Measurements from ENCODE around the gene VPS37C. TPM values are rescaled to one million over a fixed set of nuclear protein-coding genes. Genes with fewer than 3 reads are reported as not detected.

Gene VPS37C
- total RNA-seq, 4 donors from 2014 or later = 26.4 to 36.3 (median 35.7) TPM

GRCh38 chr11:61116426-61117167 is 44.6 kb downstream of the VPS37C start:
- DNase-seq (ENCODE audit: low spot score in 2 of 2) = no peak
- no peak overlapping the region for H3K27ac ChIP-seq
- TF ChIP-seq CTCF (IDR thresholded peaks at IDR 0.05) (no peak), POLR2A (IDR thresholded peaks at IDR 0.05) (no peak), POLR2AphosphoS5 (IDR thresholded peaks at IDR 0.05) (no peak), EP300 (IDR thresholded peaks at IDR 0.05) (no peak)
- peaks cover 14% of the 10 kb centered on the region for H3K4me1 ChIP-seq
- no peaks in the 10 kb centered on the region for H3K36me3 ChIP-seq
- H3K9me3 ChIP-seq = no peaks in the 10 kb centered on the region
- H3K27me3 ChIP-seq = no peaks in the 10 kb centered on the region
- 80% methylated on average over 7 of the region's 7 CpGs for WGBS
- H3K4me3 ChIP-seq = no peak overlapping the region

GRCh38 chr11:61115498-61116224 is 45.6 kb downstream of the VPS37C start:
- no peaks in the 10 kb centered on the region for H3K27me3 ChIP-seq
- no peak overlapping the region for H3K27ac ChIP-seq
- TF ChIP-seq EP300 (IDR thresholded peaks at IDR 0.05) = no peak
- no peak for TF ChIP-seq POLR2AphosphoS5 (IDR thresholded peaks at IDR 0.05)
- no peak for TF ChIP-seq POLR2A (IDR thresholded peaks at IDR 0.05)
- TF ChIP-seq CTCF (IDR thresholded peaks at IDR 0.05) = no peak
- no peaks in the 10 kb centered on the region for H3K9me3 ChIP-seq
- DNase-seq (ENCODE audit: low spot score in 2 of 2) = no peak
- H3K36me3 ChIP-seq = no peaks in the 10 kb centered on the region
- H3K4me1 ChIP-seq = peaks cover 4% of the 10 kb centered on the region
- H3K4me3 ChIP-seq = no peak overlapping the region
- WGBS = 87% methylated on average over 19 of the region's 21 CpGs

- Histone ChIP-seq H3K27ac (no peak overlapping the region), H3K9me3 (no peaks in the 10 kb centered on the region), H3K4me3 (no peak overlapping the region), H3K27me3 (no peaks in the 10 kb centered on the region), H3K4me1 (no peaks in the 10 kb centered on the region), H3K36me3 (no peaks in the 10 kb centered on the region)
- no peak for TF ChIP-seq POLR2A (IDR thresholded peaks at IDR 0.05)
- no peak for TF ChIP-seq POLR2AphosphoS5 (IDR thresholded peaks at IDR 0.05)
- no peak for TF ChIP-seq EP300 (IDR thresholded peaks at IDR 0.05)
- TF ChIP-seq CTCF (IDR thresholded peaks at IDR 0.05) = no peak
- no peak for DNase-seq (ENCODE audit: low spot score in 2 of 2)
- 68% methylated on average over 8 of the region's 8 CpGs for WGBS
Observed at GRCh38 chr11:61114913-61115312, 46.3 kb downstream of the VPS37C start.

GRCh38 chr11:61113201-61113600 is 48.0 kb downstream of the VPS37C start:
- Histone ChIP-seq H3K4me3 (no peak overlapping the region), H3K27me3 (no peaks in the 10 kb centered on the region), H3K9me3 (no peaks in the 10 kb centered on the region), H3K4me1 (no peaks in the 10 kb centered on the region), H3K27ac (no peak overlapping the region), H3K36me3 (no peaks in the 10 kb centered on the region)
- DNase-seq (ENCODE audit: low spot score in 2 of 2) = no peak
- TF ChIP-seq EP300 (IDR thresholded peaks at IDR 0.05) (no peak), POLR2A (IDR thresholded peaks at IDR 0.05) (no peak), POLR2AphosphoS5 (IDR thresholded peaks at IDR 0.05) (no peak), CTCF (IDR thresholded peaks at IDR 0.05) (no peak)
- WGBS = 88% methylated on average over 9 of the region's 9 CpGs

- no peak for DNase-seq (ENCODE audit: low spot score in 2 of 2)
- H3K4me1 ChIP-seq = no peaks in the 10 kb centered on the region
- WGBS = 94% methylated on average over 6 of the region's 6 CpGs
- H3K4me3 ChIP-seq = no peak overlapping the region
- no peaks in the 10 kb centered on the region for H3K9me3 ChIP-seq
- no peak for TF ChIP-seq POLR2AphosphoS5 (IDR thresholded peaks at IDR 0.05)
- no peak for TF ChIP-seq EP300 (IDR thresholded peaks at IDR 0.05)
- no peak for TF ChIP-seq CTCF (IDR thresholded peaks at IDR 0.05)
- no peak for TF ChIP-seq POLR2A (IDR thresholded peaks at IDR 0.05)
- H3K27ac ChIP-seq = no peak overlapping the region
- no peaks in the 10 kb centered on the region for H3K27me3 ChIP-seq
- no peaks in the 10 kb centered on the region for H3K36me3 ChIP-seq
Observed at GRCh38 chr11:61112575-61112974, 48.7 kb downstream of the VPS37C start.
